GM18499 (cell line): ENCODE results near the gene CELF2.
"Not testable (repeated sequence)": the region's sequence is repeated elsewhere in the genome, so short reads cannot be mapped to it uniquely, and the experiment has no call there.

Source experiments
- ATAC-seq: cut with Tn5 transposase; IDR thresholded peaks from one replicate; pipeline ENCODE4 v1.9.1; 2021; ENCODE audit warnings: moderate number of reproducible peaks; ENCODE audit not compliant: insufficient read depth, unreplicated experiment

Gene CELF2

GRCh38 chr10:11116361-11116760 is 98.7 kb downstream of the CELF2 start:
- no peak for ATAC-seq

- ATAC-seq = no peak
Observed at GRCh38 chr10:11116817-11117216, 99.1 kb downstream of the CELF2 start.

- no peak for ATAC-seq
Observed at GRCh38 chr10:11118686-11119085, 101.0 kb downstream of the CELF2 start.

GRCh38 chr10:11119843-11120242 is 102.2 kb downstream of the CELF2 start:
- ATAC-seq = no peak

GRCh38 chr10:11120711-11121110 is 103.0 kb downstream of the CELF2 start:
- ATAC-seq = no peak

- not testable (repeated sequence) for ATAC-seq
Observed at GRCh38 chr10:11123892-11124291, 106.2 kb downstream of the CELF2 start.

- ATAC-seq = no peak
Observed at GRCh38 chr10:11125004-11125403, 107.3 kb downstream of the CELF2 start.

- not testable (repeated sequence) for ATAC-seq
Observed at GRCh38 chr10:11127017-11127416, 109.3 kb downstream of the CELF2 start.

GRCh38 chr10:11131112-11131639 is 113.5 kb downstream of the CELF2 start:
- ATAC-seq = no peak

- ATAC-seq = no peak
Observed at GRCh38 chr10:11134411-11134810, 116.7 kb downstream of the CELF2 start.

GRCh38 chr10:11135709-11136108 is 118.0 kb downstream of the CELF2 start:
- no peak for ATAC-seq

- ATAC-seq = no peak
Observed at GRCh38 chr10:11138314-11139033, 120.8 kb downstream of the CELF2 start.

GRCh38 chr10:11140963-11141362 is 123.3 kb downstream of the CELF2 start:
- ATAC-seq = no peak

GRCh38 chr10:11141571-11142091 is 124.0 kb downstream of the CELF2 start:
- ATAC-seq = no peak

GRCh38 chr10:11142777-11143176 is 125.1 kb downstream of the CELF2 start:
- ATAC-seq = no peak

GRCh38 chr10:11143242-11143641 is 125.6 kb downstream of the CELF2 start:
- ATAC-seq = no peak

- ATAC-seq = peak; percentile 3
Observed at GRCh38 chr10:11144626-11145494, 127.2 kb downstream of the CELF2 start.

- peak; percentile 53 for ATAC-seq
Observed at GRCh38 chr10:11145495-11145855, 127.8 kb downstream of the CELF2 start.

- ATAC-seq = no peak
Observed at GRCh38 chr10:11146402-11147171, 128.9 kb downstream of the CELF2 start.

GRCh38 chr10:11147722-11148121 is 130.1 kb downstream of the CELF2 start:
- no peak for ATAC-seq
